Neural progenitor cell (in vitro differentiated cells): ENCODE measurements around the gene MCM5.

ENCODE experiments used
- CTCF ChIP-seq: fragments of 200-600 bp; sonication (generic); IDR thresholded peaks from 2 replicates; pipeline ENCODE4 v1.5.1; 2017; ENCODE audit warnings: antibody characterized with exemption, mild to moderate bottlenecking
- EZH2 ChIP-seq: fragments of 200-600 bp; sonication (generic); IDR thresholded peaks from 2 replicates; pipeline ENCODE4 v1.6.1; 2017; ENCODE audit warnings: antibody characterized with exemption, mild to moderate bottlenecking, moderate library complexity
- EZH2phosphoT487 ChIP-seq: fragments of 200-600 bp; sonication (generic); IDR thresholded peaks from 2 replicates; pipeline ENCODE4 v1.6.1; 2017; ENCODE audit warnings: antibody characterized with exemption

GRCh38 chr22:35467681-35468434 is 67.9 kb downstream of the MCM5 start:
- TF ChIP-seq CTCF (no peak), EZH2 (no peak), EZH2phosphoT487 (no peak)
